Placental epithelial cell (primary cell): ENCODE measurements around the gene GBP2. TPM values are rescaled to one million over a fixed set of nuclear protein-coding genes. Genes with fewer than 3 reads are reported as not detected.

Experiments used
- total RNA-seq: library from RNA; depleted of rRNA; stranded (reverse); fragments of >200 nt; gene quantifications from 2 replicates; pipeline ENCODE4 v1.2.3, GENCODE V29; 2012

The GBP2 gene
- total RNA-seq, result 17.8 and 70.3 TPM in 2 replicates

GRCh38 chr1:89125913-89126580 lies at the start of gene GBP2:
TSS of gene GBP2 (minus strand) at chr1:89126114. CDS start at chr1:89121966, 4,148 bp downstream.

GRCh38 chr1:89065079-89065868 lies 60.6 kb downstream of the GBP2 start, which contains the start of gene GBP1:
TSS of gene GBP1 (minus strand) at chr1:89065208. CDS start at chr1:89063234, 1,974 bp downstream.

Other genes with a start within 250 kb of the GBP2 start
- gene GTF2B, start 234.5 kb downstream of the GBP2 start, total RNA-seq, result 34.2 and 46.3 TPM in 2 replicates
- gene KYAT3, start 133.5 kb downstream of the GBP2 start, total RNA-seq, result 22.0 and 43.6 TPM in 2 replicates
- 10.6 and 11.9 TPM in 2 replicates for gene RBMXL1, start 133.5 kb downstream of the GBP2 start, total RNA-seq
- 29.3 and 61.2 TPM in 2 replicates for gene GBP3, start 103.2 kb downstream of the GBP2 start, total RNA-seq
- 2.1 and 3.1 TPM in 2 replicates for gene GBP1, start 60.9 kb downstream of the GBP2 start, total RNA-seq
- not detected in 2 replicates for gene GBP7, start 49.9 kb upstream of the GBP2 start, total RNA-seq
- gene GBP4, start 72.8 kb upstream of the GBP2 start, total RNA-seq, result under 0.01 TPM in 1 of 2 replicates, not detected in the other
- under 0.01 TPM in 1 of 2 replicates, not detected in the other for gene GBP5, start 146.7 kb upstream of the GBP2 start, total RNA-seq
- 0.11 TPM in 1 of 2 replicates, not detected in the other for gene GBP6, start 237.9 kb upstream of the GBP2 start, total RNA-seq